Adipocyte (in vitro differentiated cells): Measurements from ENCODE around the gene SYT8.
"Not testable (repeated sequence)": the region's sequence is repeated elsewhere in the genome, so short reads cannot be mapped to it uniquely, and the experiment has no call there.

ENCODE experiments used
- DNase-seq: peaks from one replicate; pipeline ENCODE4 v3.0.0-alpha.2; 2015; ENCODE audit warnings: low read depth
- H3K27me3 ChIP-seq: replicated peaks from 2 replicates; pipeline ENCODE4 v1.7.0; 2013; ENCODE audit warnings: mild to moderate bottlenecking, low read length, moderate library complexity; ENCODE audit not compliant: control insufficient read depth, insufficient read depth
- H3K36me3 ChIP-seq: 2 replicates; pipeline ENCODE4 v1.7.0; 2013; ENCODE audit warnings: low read length, mild to moderate bottlenecking, moderate library complexity; ENCODE audit not compliant: control insufficient read depth, insufficient read depth, severe bottlenecking
- H3K4me1 ChIP-seq: 2 replicates; pipeline ENCODE4 v1.7.0; 2013; ENCODE audit warnings: mild to moderate bottlenecking, low read length, moderate library complexity; ENCODE audit not compliant: control insufficient read depth, insufficient read depth
- H3K4me3 ChIP-seq: 2 replicates; pipeline ENCODE4 v1.7.0; 2013; ENCODE audit warnings: mild to moderate bottlenecking, low read length, moderate library complexity
- H3K9ac ChIP-seq: 2 replicates; pipeline ENCODE4 v1.7.0; 2013; ENCODE audit warnings: mild to moderate bottlenecking, low read length, moderate library complexity
- H3K9me3 ChIP-seq: 2 replicates; pipeline ENCODE4 v1.7.0; 2013; ENCODE audit warnings: mild to moderate bottlenecking, low read length, moderate library complexity; ENCODE audit not compliant: control insufficient read depth

Gene SYT8

DNA sequence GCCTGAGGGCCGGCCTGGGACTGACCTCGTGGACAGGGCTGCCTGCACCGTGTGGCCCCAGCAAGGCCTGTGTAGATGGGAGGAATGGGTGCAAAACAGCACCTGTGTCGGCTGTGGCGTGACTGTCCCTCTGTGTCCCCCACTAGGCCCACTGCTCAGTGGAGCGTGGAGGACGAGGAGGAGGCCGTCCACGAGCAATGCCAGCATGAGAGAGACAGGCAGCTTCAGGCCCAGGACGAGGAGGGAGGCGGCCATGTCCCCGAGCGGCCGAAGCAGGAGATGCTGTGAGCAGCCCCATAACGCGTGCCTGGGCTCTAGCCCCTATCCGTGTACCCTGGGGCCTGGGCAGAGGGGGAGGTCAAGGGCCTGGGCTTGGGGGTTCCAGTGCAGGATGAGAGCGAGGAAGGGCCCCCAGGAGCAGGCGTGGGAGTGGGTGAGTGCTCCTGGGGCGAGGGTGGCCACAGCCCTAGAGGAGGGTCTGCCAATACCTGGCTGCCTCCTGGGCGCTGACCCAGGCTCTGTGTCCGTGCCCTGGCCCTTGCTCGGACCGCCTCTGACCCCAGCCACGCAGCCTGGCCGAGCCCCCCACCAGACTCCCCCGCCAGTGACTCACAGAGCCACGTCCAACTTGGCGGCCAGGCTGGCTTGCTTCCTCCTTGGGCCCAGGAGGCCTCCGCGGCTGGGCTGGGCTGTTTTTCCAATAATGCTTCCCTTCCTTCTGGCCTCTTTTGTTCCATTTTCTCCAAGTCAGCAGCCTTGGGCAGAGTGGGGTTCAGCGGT, 45.3 kb downstream of the SYT8 start:
- Histone ChIP-seq H3K27me3 (no peaks in the 10 kb centered on the region), H3K4me1 (peaks cover 42% of the 10 kb centered on the region)

DNA sequence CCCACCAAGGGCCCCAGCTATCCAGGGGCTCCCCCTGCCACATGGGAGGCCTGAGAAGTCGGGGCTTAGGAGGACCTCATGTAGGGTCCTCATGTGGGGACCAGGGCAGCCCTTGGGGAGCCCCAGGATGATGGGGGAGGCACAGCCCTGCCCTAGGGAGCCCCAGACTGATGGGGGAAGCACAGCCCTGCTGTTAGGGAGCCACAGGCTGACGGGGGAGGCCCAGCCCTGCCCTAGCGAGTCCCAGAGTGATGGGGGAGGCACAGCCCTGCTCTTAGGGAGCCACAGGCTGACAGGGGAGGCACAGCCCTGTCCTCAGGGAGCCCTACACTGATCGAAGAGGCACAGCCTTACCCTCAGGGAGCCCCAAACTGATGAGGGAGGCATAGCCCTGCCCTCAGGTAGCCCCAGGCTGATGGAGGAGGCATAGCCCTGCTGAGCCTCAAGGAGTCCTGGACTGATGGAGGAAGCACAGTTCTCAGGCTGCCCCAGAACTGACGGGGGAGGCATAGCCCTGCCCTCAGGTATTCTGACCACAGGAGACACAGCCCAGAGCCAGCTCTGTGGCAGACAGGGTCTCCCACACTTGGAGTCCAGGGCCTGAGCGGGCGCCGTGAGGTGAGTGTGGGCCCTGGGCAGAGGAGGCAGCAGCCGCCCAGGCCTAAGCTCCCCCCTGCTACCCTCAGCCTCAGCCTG, 46.1 kb downstream of the SYT8 start:
- H3K9me3 ChIP-seq, result no peaks in the 10 kb centered on the region
- peaks cover 20% of the 10 kb centered on the region for H3K36me3 ChIP-seq
- peaks cover 38% of the 10 kb centered on the region for H3K4me1 ChIP-seq
- no peaks in the 10 kb centered on the region for H3K27me3 ChIP-seq
- DNase-seq, result no peak
- peak overlapping the region; percentile 83 for H3K9ac ChIP-seq
- no peak overlapping the region for H3K4me3 ChIP-seq

More for the DNA sequence above, 45.3 kb downstream of the SYT8 start:
- Histone ChIP-seq H3K9me3 (no peaks in the 10 kb centered on the region), H3K4me3 (no peak overlapping the region), H3K9ac (peak overlapping the region; percentile 83), H3K36me3 (peaks cover 13% of the 10 kb centered on the region)
- peak; percentile 26 for DNase-seq

GRCh38 chr11:1881442-1882264, 46.9 kb downstream of the SYT8 start:
- peak overlapping the region; percentile 83 for H3K9ac ChIP-seq

DNA sequence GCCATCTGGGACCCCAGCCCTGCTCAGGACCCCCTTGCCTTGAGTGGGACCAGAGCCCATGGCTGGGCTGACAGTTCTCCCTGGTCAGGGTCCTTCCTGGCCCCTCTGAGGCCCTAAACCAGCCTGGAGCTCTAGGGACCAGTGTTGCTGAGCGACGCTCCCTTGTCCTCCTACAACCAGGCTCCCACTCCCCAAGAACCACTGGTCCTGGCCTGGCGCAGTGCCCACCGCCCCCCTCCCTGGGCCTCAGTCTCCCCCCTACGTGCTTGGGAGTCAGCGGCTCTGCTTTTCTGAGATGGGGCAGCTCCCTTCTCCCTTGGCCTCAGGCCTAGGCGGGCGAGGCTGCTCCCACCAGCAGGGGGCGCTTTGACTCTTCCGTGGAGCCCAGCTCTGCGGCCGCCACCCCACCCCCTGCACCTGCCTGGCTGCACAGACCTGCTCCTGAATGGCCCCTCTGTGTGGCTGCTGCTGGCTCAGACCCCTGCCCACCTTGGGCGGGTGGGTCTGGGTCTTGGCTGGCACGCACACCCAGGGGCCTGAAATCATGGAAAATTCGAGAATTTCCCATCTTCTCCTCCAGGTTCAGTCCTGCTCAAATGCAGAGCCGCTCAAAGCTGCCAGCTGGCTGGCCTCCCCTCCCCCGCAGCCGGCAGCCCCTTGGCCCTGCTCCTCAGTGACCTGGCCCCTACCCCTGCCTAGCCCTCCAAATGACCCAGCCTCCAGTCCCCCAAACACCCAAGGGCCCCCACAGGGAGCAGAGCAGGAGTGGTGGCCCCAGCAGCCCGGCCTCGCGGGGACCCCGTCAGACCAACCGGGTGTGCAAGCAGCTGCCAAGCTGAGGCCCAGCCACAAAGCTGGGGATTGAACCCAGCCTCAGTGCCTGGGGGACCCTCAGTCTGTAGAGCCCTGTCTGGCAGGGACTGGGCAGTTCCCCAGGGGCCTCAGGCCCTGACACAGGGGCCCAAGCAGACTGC, 47.8 kb downstream of the SYT8 start:
- no peaks in the 10 kb centered on the region for H3K9me3 ChIP-seq
- DNase-seq, result peak; percentile 92
- H3K27me3 ChIP-seq, result no peaks in the 10 kb centered on the region
- H3K9ac ChIP-seq, result peak overlapping the region; percentile 83
- H3K4me3 ChIP-seq, result peak overlapping the region; percentile 27
- peaks cover 25% of the 10 kb centered on the region for H3K4me1 ChIP-seq
- peaks cover 31% of the 10 kb centered on the region for H3K36me3 ChIP-seq

More at GRCh38 chr11:1881442-1882264, 46.9 kb downstream of the SYT8 start:
- peaks cover 28% of the 10 kb centered on the region for H3K36me3 ChIP-seq
- no peaks in the 10 kb centered on the region for H3K27me3 ChIP-seq
- no peak for DNase-seq
- no peaks in the 10 kb centered on the region for H3K9me3 ChIP-seq
- H3K4me1 ChIP-seq, result peaks cover 31% of the 10 kb centered on the region
- H3K4me3 ChIP-seq, result peak overlapping the region; percentile 27

DNA sequence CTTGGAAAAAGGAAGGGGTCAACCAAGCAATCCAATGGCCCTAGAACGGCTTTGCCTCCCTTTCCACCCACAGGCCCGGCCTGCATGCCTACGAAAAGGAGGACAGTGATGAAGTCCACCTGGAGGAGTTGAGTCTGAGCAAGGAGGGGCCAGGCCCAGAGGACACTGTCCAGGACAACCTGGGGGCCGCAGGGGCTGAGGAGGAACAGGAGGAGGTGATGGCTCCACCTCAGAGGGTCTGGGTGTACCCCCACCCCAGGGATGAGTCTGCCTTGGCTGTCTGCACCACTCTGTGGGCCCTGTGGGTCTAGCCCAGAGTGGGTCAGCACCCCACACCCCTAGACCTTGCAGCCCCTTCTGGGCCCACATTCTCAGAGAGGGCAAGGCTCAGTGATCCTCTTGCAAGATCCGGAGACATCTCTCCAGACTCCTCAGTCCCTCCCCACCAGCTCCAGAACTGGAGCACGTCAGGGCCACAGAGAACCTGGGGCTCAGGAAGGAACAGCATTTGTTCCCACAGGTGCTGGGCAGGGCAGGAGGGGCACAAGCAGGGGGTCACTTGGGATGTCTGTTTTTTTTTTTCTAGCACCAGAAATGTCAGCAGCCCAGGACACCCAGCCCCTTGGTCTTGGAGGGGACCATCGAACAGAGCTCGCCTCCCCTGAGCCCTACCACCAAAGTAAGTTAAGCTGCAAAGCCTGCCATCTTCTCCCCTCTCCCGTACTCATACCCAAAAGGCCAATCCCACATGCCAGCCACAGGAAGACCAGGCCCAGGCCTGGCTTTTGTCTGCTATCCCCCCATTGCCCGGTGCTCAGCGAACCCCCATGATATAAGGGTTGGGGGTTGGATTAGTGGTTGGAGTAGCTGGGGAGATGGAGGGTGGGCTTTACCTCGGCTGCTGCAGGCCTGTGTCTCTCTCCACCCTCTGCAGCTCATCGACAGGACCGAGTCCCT, 48.8 kb downstream of the SYT8 start:
- peaks cover 31% of the 10 kb centered on the region for H3K36me3 ChIP-seq
- no peaks in the 10 kb centered on the region for H3K9me3 ChIP-seq
- H3K4me3 ChIP-seq, result no peak overlapping the region
- H3K27me3 ChIP-seq, result no peaks in the 10 kb centered on the region
- no peak for DNase-seq
- no peak overlapping the region for H3K9ac ChIP-seq
- H3K4me1 ChIP-seq, result peaks cover 21% of the 10 kb centered on the region

DNA sequence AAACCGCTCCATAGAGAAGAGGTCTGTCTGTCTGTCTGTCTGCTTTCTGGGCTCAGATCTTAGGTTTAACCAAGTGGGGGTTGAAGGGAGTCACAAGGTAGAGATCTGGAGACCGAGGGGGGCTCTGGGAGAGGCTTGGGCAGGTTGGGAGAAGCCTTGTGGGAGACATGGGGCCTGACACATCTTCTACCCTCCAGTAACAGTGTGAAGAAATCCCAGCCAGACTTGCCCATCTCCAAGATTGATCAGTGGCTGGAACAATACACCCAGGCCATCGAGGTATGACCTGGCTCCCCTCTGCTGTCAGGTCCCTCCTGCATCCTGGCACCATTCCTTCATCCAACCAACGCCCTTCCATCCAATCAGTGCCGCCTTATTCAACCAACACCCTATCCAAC, 49.5 kb downstream of the SYT8 start:
- no peak for DNase-seq

DNA sequence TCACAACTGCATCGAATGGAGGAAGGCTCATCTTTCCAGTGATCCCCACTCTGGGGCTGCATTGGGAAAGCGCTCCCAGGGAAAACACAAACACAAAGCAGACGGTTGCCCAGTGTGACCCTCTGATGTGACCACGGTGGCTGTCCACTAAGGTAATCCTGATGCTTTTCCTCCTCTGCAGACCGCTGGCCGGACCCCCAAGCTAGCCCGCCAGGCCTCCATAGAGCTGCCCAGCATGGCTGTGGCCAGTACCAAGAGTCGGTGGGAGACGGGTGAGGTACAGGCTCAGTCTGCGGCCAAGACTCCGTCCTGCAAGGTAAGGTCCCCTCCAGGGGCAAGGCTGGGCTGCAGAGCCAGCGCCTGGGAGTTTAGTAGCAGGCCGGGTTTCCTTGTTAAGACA, 51.8 kb downstream of the SYT8 start:
- not testable (repeated sequence) for DNase-seq, H3K9me3 ChIP-seq, H3K9ac ChIP-seq, H3K27me3 ChIP-seq, H3K4me1 ChIP-seq, H3K4me3 ChIP-seq
- H3K36me3 ChIP-seq, result peaks cover 31% of the 10 kb centered on the region

More for the DNA sequence above, 49.5 kb downstream of the SYT8 start:
- H3K9me3 ChIP-seq, result no peaks in the 10 kb centered on the region
- H3K36me3 ChIP-seq, result peaks cover 31% of the 10 kb centered on the region
- no peak overlapping the region for H3K4me3 ChIP-seq
- H3K27me3 ChIP-seq, result no peaks in the 10 kb centered on the region
- H3K4me1 ChIP-seq, result peaks cover 21% of the 10 kb centered on the region
- no peak overlapping the region for H3K9ac ChIP-seq
